Epithelial cell of proximal tubule (primary cell): ENCODE data around the gene SCAMP4. TPM values are rescaled to one million over a fixed set of nuclear protein-coding genes. Genes with fewer than 3 reads are reported as not detected.

Experiments
- DNase-seq: peaks from one replicate; pipeline ENCODE4 v3.0.0-alpha.2; 2011; ENCODE audit warnings: low read depth
- H3K4me3 ChIP-seq: 2 replicates; pipeline ENCODE4 v1.5.1; 2011; ENCODE audit warnings: low read depth, mild to moderate bottlenecking, low read length
- CTCF ChIP-seq: conservative IDR thresholded peaks from 2 replicates; pipeline ENCODE4 v1.5.1; 2012; ENCODE audit warnings: low read depth, mild to moderate bottlenecking, low read length
- total RNA-seq: library from RNA; depleted of rRNA; stranded (reverse); fragments of >200 nt; gene quantifications from 2 replicates; pipeline ENCODE4 v1.2.3, GENCODE V29; 2015

SCAMP4 gene
- total RNA-seq, 1 donor from 2014 or later, result 134 TPM

DNA sequence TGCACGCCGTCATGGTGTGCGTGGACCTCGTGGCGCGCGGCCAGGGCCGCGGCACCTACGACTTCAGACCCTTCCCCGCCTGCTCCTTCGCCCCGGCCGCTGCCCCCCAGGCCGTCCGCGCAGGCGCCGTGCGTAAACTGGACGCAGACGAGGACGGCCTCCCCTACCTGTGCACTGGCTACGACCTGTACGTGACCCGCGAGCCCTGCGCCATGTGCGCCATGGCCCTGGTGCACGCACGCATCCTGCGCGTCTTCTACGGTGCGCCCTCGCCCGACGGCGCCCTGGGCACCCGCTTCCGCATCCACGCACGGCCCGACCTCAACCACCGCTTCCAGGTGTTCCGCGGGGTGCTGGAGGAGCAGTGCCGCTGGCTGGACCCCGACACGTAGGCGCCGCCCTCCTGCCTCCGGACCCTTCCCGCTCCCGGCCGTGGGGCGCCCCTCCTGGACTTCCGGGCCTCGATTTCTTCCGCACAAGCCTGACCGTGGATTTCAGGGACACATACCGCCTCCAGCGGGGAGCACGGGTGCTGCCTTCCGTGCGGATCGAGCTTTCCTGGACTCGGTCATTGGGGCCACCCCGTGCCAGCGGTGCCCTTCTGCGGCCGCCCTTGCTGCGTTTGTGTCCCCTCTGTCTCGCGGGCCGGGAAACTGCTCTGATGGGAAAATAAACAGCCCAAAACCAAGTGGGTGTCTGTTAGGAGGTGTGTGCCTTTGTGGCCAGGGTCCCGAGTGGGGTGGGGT, 7.7 kb downstream of the SCAMP4 start:
- no peak for DNase-seq
- TF ChIP-seq CTCF, result no peak
- no peak overlapping the region for H3K4me3 ChIP-seq

GRCh38 chr19:1913781-1914577, 8.8 kb downstream of the SCAMP4 start:
- no peak overlapping the region for H3K4me3 ChIP-seq
- DNase-seq, result no peak
- TF ChIP-seq CTCF, result no peak

DNA sequence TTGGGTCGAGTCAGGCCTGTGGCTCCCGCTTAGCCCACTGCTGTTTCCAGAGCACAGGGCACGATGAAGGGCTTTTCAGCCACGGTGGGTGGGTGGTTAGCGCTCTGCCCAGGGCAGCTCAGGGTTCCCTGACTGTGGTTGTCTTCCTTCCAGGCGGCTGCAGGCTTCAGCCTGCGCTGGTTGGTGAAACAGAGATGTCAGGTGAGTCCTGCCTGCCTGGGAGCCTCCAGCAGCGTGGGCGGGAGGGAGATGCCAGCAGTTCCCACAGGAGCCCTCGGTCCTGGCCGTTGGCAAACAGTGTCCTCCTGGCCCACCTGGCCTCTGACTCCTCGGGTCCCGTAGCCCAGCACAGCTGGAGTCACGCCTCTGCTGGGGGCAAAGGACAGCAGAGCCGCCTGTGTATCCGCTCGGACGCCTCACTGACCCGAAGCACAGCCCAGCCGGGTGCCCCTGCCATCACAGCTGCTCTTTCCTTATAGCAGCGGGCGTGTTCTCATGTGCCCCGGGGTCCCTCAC, 9.7 kb downstream of the SCAMP4 start:
- no peak for DNase-seq
- TF ChIP-seq CTCF, result no peak
- no peak overlapping the region for H3K4me3 ChIP-seq

GRCh38 chr19:1917146-1917545, 11.9 kb downstream of the SCAMP4 start:
- H3K4me3 ChIP-seq, result no peak overlapping the region
- DNase-seq, result no peak
- TF ChIP-seq CTCF, result no peak

DNA sequence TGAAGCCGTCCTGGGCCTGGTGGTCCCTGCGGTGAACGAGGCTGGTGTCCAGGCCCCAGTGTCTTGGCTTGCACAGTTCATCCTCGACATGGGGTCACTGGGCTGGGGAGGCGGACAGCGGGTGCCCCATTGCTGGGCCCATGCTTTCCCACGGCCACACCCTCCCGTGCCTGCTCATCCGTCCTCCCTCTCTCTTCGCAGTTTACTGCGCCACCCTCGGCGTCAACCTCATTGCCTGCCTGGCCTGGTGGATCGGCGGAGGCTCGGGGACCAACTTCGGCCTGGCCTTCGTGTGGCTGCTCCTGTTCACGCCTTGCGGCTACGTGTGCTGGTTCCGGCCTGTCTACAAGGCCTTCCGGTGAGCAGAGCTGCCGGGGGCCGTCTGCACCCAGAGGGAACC, 12.7 kb downstream of the SCAMP4 start:
- no peak for TF ChIP-seq CTCF
- DNase-seq, result no peak

DNA sequence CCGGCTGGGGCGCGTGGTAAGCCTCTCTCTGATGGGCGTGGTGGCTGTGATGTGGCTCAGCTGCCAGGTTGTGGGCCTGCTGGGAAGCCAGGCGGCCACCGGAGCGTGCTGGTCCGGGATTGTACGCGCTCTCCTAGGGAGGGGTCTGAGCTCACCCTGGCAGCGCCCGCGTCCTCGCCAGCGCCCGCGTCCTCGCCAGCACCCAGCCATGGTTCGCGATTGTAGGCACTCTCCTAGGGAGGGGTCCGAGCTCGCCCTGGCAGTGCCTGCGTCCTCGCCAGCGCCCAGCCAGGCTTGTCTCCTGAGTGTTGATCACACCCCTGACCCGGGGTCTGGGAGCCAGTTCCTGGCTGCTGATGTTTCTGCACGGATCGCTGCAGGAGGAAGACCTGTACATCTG, 13.8 kb downstream of the SCAMP4 start:
- TF ChIP-seq CTCF, result no peak
- no peak overlapping the region for H3K4me3 ChIP-seq
- DNase-seq, result no peak

More for the DNA sequence above, 12.7 kb downstream of the SCAMP4 start:
- no peak overlapping the region for H3K4me3 ChIP-seq
